ENCODE data around the gene IQGAP1.

Gene IQGAP1

GRCh38 chr15:90421527-90421926 lies 33.5 kb downstream of the IQGAP1 start:
- no peak for ATAC-seq
- TF ChIP-seq ZC3H10 (CRISPR knock-in tag; IDR thresholded peaks at IDR 0.05) = no peak
- TF ChIP-seq CSRNP3 (CRISPR knock-in tag; IDR thresholded peaks at IDR 0.05) = no peak
- no peak for TF ChIP-seq TSHZ2 (CRISPR knock-in tag; IDR thresholded peaks at IDR 0.05)
- TF ChIP-seq ISL1 (CRISPR knock-in tag; IDR thresholded peaks at IDR 0.05) = no peak
- TF ChIP-seq ZNF565 (CRISPR knock-in tag; conservative IDR thresholded peaks at IDR 0.05; ENCODE audit: low read depth) = no peak
- TF ChIP-seq ZFP3 (CRISPR knock-in tag; IDR thresholded peaks at IDR 0.05) = no peak
- TF ChIP-seq POU6F1 (CRISPR knock-in tag; IDR thresholded peaks at IDR 0.05; ENCODE audit: borderline replicate concordance, low read depth) = no peak

- TF ChIP-seq ZFP30 (CRISPR knock-in tag; IDR thresholded peaks at IDR 0.05) (no peak), ZNF70 (CRISPR knock-in tag; IDR thresholded peaks at IDR 0.05) (no peak)
- ATAC-seq = no peak
These were observed 34.0 kb downstream of the IQGAP1 start for GRCh38 chr15:90422043-90422442.

- TF ChIP-seq BACH2 (CRISPR knock-in tag; IDR thresholded peaks at IDR 0.05; ENCODE audit: borderline replicate concordance) (no peak), ZNF8 (CRISPR knock-in tag; IDR thresholded peaks at IDR 0.05) (no peak), PPARA (CRISPR knock-in tag; IDR thresholded peaks at IDR 0.05; ENCODE audit: borderline replicate concordance) (no peak), OSR1 (CRISPR knock-in tag; IDR thresholded peaks at IDR 0.05) (no peak), CREB5 (CRISPR knock-in tag; IDR thresholded peaks at IDR 0.05; ENCODE audit: low read depth) (no peak), ZC3H10 (CRISPR knock-in tag; IDR thresholded peaks at IDR 0.05) (no peak), CSRNP3 (CRISPR knock-in tag; IDR thresholded peaks at IDR 0.05) (no peak), RARB (CRISPR knock-in tag; IDR thresholded peaks at IDR 0.05) (no peak), ESRRG (CRISPR knock-in tag; IDR thresholded peaks at IDR 0.05) (no peak), ISL1 (CRISPR knock-in tag; IDR thresholded peaks at IDR 0.05) (no peak), ZFP3 (CRISPR knock-in tag; IDR thresholded peaks at IDR 0.05) (no peak), POU6F1 (CRISPR knock-in tag; IDR thresholded peaks at IDR 0.05; ENCODE audit: borderline replicate concordance, low read depth) (no peak), GLIS3 (CRISPR knock-in tag; IDR thresholded peaks at IDR 0.05) (no peak)
- no peak for ATAC-seq
These were observed 34.9 kb downstream of the IQGAP1 start for GRCh38 chr15:90422936-90423335.

- ATAC-seq = no peak
- TF ChIP-seq ZC3H10 (CRISPR knock-in tag; IDR thresholded peaks at IDR 0.05) (no peak), PATZ1 (CRISPR knock-in tag; IDR thresholded peaks at IDR 0.05; ENCODE audit: borderline replicate concordance) (no peak), CREB5 (CRISPR knock-in tag; IDR thresholded peaks at IDR 0.05; ENCODE audit: low read depth) (no peak), ISL1 (CRISPR knock-in tag; IDR thresholded peaks at IDR 0.05) (no peak), ARNTL (CRISPR knock-in tag; IDR thresholded peaks at IDR 0.05; ENCODE audit: borderline replicate concordance, low read depth) (no peak), ZFP3 (CRISPR knock-in tag; IDR thresholded peaks at IDR 0.05) (no peak), TOX (CRISPR knock-in tag; IDR thresholded peaks at IDR 0.05; ENCODE audit: borderline replicate concordance) (no peak), OSR1 (CRISPR knock-in tag; IDR thresholded peaks at IDR 0.05) (no peak), BACH2 (CRISPR knock-in tag; IDR thresholded peaks at IDR 0.05; ENCODE audit: borderline replicate concordance) (no peak)
These were observed 35.8 kb downstream of the IQGAP1 start for GRCh38 chr15:90423801-90424319.
